D341Med (cell line): ENCODE measurements around the gene ZNF467.
A peak's percentile ranks its signal among the peaks of the same experiment; 100 is the strongest.

Experiments
- DNase-seq: peaks from one replicate; pipeline ENCODE4 v3.0.0; 2012; ENCODE audit warnings: low spot score

The ZNF467 gene

GRCh38 chr7:149770728-149771636, 2.4 kb downstream of the ZNF467 start:
- no peak for DNase-seq

GRCh38 chr7:149769915-149770314, 3.5 kb downstream of the ZNF467 start:
- no peak for DNase-seq

GRCh38 chr7:149768931-149769330, 4.5 kb downstream of the ZNF467 start:
- DNase-seq: no peak

- no peak for DNase-seq
Measured at GRCh38 chr7:149767068-149767467, 6.3 kb downstream of the ZNF467 start.

- no peak for DNase-seq
Measured at GRCh38 chr7:149766135-149766675, 7.2 kb downstream of the ZNF467 start.

GRCh38 chr7:149765399-149766121, 7.8 kb downstream of the ZNF467 start:
- peak; percentile 61 for DNase-seq

GRCh38 chr7:149764481-149765398, 8.6 kb downstream of the ZNF467 start:
- peak; percentile 88 for DNase-seq

- DNase-seq: no peak
Measured at GRCh38 chr7:149763563-149764240, 9.7 kb downstream of the ZNF467 start.

GRCh38 chr7:149762610-149763009, 10.8 kb downstream of the ZNF467 start:
- no peak for DNase-seq

- DNase-seq: no peak
Measured at GRCh38 chr7:149762089-149762488, 11.3 kb downstream of the ZNF467 start.

GRCh38 chr7:149761307-149761706, 12.1 kb downstream of the ZNF467 start:
- DNase-seq: no peak

GRCh38 chr7:149760538-149760937, 12.8 kb downstream of the ZNF467 start:
- DNase-seq: no peak

GRCh38 chr7:149759093-149759860, 14.1 kb downstream of the ZNF467 start:
- DNase-seq: no peak

- peak; percentile 74 for DNase-seq
Measured at GRCh38 chr7:149753375-149754233, 19.8 kb downstream of the ZNF467 start.

GRCh38 chr7:149752646-149753045, 20.7 kb downstream of the ZNF467 start:
- no peak for DNase-seq

- no peak for DNase-seq
Measured at GRCh38 chr7:149751043-149751775, 22.2 kb downstream of the ZNF467 start.

GRCh38 chr7:149750122-149750845, 23.1 kb downstream of the ZNF467 start:
- no peak for DNase-seq
